ENCODE measurements around the gene CHAC1.

CHAC1 gene

GRCh38 chr15:40952901-40953712 lies at the start of gene CHAC1:
TSS of gene CHAC1 (plus strand) at chr15:40953471. CDS start at chr15:40953584, 113 bp downstream.
- no peak within 1 kb of the TSS for H2AFZ ChIP-seq (ENCODE audit: low read length)

GRCh38 chr15:40904552-40905201 lies 48.6 kb upstream of the CHAC1 start:
- Histone ChIP-seq H3K27ac (ENCODE audit: low read depth, low read length, poor library complexity, severe bottlenecking) (peak overlapping the region; percentile 6), H3K9ac (ENCODE audit: low read length) (no peak overlapping the region), H3K79me2 (ENCODE audit: insufficient read depth, low read length) (no peaks in the 10 kb centered on the region), H3K36me3 (ENCODE audit: insufficient read depth, low read length) (peaks cover 41% of the 10 kb centered on the region), H3K4me3 (ENCODE audit: low read depth, low read length, poor library complexity, severe bottlenecking) (no peak overlapping the region), H3K9me2 (ENCODE audit: low read depth, low read length) (no peaks in the 10 kb centered on the region), H3F3A (ENCODE audit: insufficient read depth, low read length) (0 out of 2 replicates have a peak, but pooled peaks cover 4% of the 10 kb centered on the region), H2AFZ (ENCODE audit: low read length) (no peak overlapping the region), H3K4me1 (ENCODE audit: insufficient read depth, low read length, severe bottlenecking) (peaks cover 44% of the 10 kb centered on the region), H3K27me3 (ENCODE audit: insufficient read depth, low read length) (no peaks in the 10 kb centered on the region), H4K20me1 (ENCODE audit: insufficient read depth, low read length) (no peaks in the 10 kb centered on the region), H3K9me3 (ENCODE audit: low read length) (no peaks in the 10 kb centered on the region), H3K4me2 (ENCODE audit: low read length) (no peak overlapping the region)
- TF ChIP-seq CTCF (IDR thresholded peaks at IDR 0.05; ENCODE audit: low read length) (no peak), EZH2 (IDR thresholded peaks at IDR 0.05; ENCODE audit: borderline replicate concordance, low read length) (no peak)

More at GRCh38 chr15:40952901-40953712, at the start of gene CHAC1:
- no peaks in the 10 kb centered on the region for H3K9me2 ChIP-seq (ENCODE audit: low read depth, low read length)
- peak within 1 kb of the TSS; percentile 67 for H3K4me3 ChIP-seq (ENCODE audit: low read depth, low read length, poor library complexity, severe bottlenecking)
- peak within 1 kb of the TSS; percentile 79 for H3K4me2 ChIP-seq (ENCODE audit: low read length)
- H4K20me1 ChIP-seq (ENCODE audit: insufficient read depth, low read length), result no peaks in the 10 kb centered on the region
- no peaks in the 10 kb centered on the region for H3K27me3 ChIP-seq (ENCODE audit: insufficient read depth, low read length)
- H3K79me2 ChIP-seq (ENCODE audit: insufficient read depth, low read length), result no peaks in the 10 kb centered on the region
- H3K4me1 ChIP-seq (ENCODE audit: insufficient read depth, low read length, severe bottlenecking), result peaks cover 20% of the 10 kb centered on the region
- H3K27ac ChIP-seq (ENCODE audit: low read depth, low read length, poor library complexity, severe bottlenecking), result no peak within 1 kb of the TSS
- no peak for TF ChIP-seq EZH2 (IDR thresholded peaks at IDR 0.05; ENCODE audit: borderline replicate concordance, low read length)
- no peak for TF ChIP-seq CTCF (IDR thresholded peaks at IDR 0.05; ENCODE audit: low read length)
- H3K9me3 ChIP-seq (ENCODE audit: low read length), result no peaks in the 10 kb centered on the region
- H3F3A ChIP-seq (ENCODE audit: insufficient read depth, low read length), result no peaks in the 10 kb centered on the region
- peak within 1 kb of the TSS; percentile 71 for H3K9ac ChIP-seq (ENCODE audit: low read length)
- H3K36me3 ChIP-seq (ENCODE audit: insufficient read depth, low read length), result no peaks in the 10 kb centered on the region; the same call in 1 of the 2 replicates

GRCh38 chr15:40906091-40906990 lies 46.9 kb upstream of the CHAC1 start:
- 0 out of 2 replicates have a peak, but pooled peaks cover 4% of the 10 kb centered on the region for H3F3A ChIP-seq (ENCODE audit: insufficient read depth, low read length)
- no peak overlapping the region for H2AFZ ChIP-seq (ENCODE audit: low read length)
- no peaks in the 10 kb centered on the region for H4K20me1 ChIP-seq (ENCODE audit: insufficient read depth, low read length)
- H3K9me2 ChIP-seq (ENCODE audit: low read depth, low read length), result no peaks in the 10 kb centered on the region
- H3K79me2 ChIP-seq (ENCODE audit: insufficient read depth, low read length), result no peaks in the 10 kb centered on the region
- TF ChIP-seq EZH2 (IDR thresholded peaks at IDR 0.05; ENCODE audit: borderline replicate concordance, low read length) (no peak), CTCF (IDR thresholded peaks at IDR 0.05; ENCODE audit: low read length) (peak; percentile 71)
- H3K9ac ChIP-seq (ENCODE audit: low read length), result peak overlapping the region; percentile 72
- H3K4me2 ChIP-seq (ENCODE audit: low read length), result peak overlapping the region; percentile 97
- peaks cover 44% of the 10 kb centered on the region for H3K4me1 ChIP-seq (ENCODE audit: insufficient read depth, low read length, severe bottlenecking)
- H3K27me3 ChIP-seq (ENCODE audit: insufficient read depth, low read length), result no peaks in the 10 kb centered on the region
- H3K36me3 ChIP-seq (ENCODE audit: insufficient read depth, low read length), result peaks cover 25% of the 10 kb centered on the region; the same call in 1 of the 2 replicates
- H3K9me3 ChIP-seq (ENCODE audit: low read length), result no peaks in the 10 kb centered on the region
- peak overlapping the region; percentile 69 for H3K4me3 ChIP-seq (ENCODE audit: low read depth, low read length, poor library complexity, severe bottlenecking)
- peak overlapping the region; percentile 73 for H3K27ac ChIP-seq (ENCODE audit: low read depth, low read length, poor library complexity, severe bottlenecking)
